ENCODE data around the gene NRXN3.

NRXN3 gene

DNA sequence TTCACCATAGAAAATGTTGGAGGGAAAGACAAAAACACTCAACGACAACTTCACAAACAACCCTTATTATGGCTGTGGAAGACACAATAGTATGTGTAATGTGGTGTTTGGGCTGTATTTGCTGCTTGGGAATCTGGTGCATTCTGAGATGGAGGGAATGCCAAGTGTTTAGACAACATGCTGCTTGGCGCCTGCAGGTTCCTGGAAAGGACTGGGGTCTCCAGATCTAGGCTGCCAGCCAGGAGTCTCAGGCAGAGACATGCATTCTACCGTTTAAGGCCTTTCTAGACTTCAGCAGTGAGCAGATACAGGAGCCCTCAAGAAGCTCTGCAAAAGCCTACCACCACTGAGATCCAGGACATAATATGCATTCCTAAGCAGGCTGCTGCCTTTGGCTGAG, 418.7 kb downstream of the NRXN3 start:
- TF ChIP-seq, protein P1, sequence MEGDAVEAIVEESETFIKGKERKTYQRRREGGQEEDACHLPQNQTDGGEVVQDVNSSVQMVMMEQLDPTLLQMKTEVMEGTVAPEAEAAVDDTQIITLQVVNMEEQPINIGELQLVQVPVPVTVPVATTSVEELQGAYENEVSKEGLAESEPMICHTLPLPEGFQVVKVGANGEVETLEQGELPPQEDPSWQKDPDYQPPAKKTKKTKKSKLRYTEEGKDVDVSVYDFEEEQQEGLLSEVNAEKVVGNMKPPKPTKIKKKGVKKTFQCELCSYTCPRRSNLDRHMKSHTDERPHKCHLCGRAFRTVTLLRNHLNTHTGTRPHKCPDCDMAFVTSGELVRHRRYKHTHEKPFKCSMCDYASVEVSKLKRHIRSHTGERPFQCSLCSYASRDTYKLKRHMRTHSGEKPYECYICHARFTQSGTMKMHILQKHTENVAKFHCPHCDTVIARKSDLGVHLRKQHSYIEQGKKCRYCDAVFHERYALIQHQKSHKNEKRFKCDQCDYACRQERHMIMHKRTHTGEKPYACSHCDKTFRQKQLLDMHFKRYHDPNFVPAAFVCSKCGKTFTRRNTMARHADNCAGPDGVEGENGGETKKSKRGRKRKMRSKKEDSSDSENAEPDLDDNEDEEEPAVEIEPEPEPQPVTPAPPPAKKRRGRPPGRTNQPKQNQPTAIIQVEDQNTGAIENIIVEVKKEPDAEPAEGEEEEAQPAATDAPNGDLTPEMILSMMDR (IDR thresholded peaks at IDR 0.05; ENCODE audit: low read depth, low read length), result no peak
- no peak for DNase-seq (ENCODE audit: extremely low read depth, low read depth)

DNA sequence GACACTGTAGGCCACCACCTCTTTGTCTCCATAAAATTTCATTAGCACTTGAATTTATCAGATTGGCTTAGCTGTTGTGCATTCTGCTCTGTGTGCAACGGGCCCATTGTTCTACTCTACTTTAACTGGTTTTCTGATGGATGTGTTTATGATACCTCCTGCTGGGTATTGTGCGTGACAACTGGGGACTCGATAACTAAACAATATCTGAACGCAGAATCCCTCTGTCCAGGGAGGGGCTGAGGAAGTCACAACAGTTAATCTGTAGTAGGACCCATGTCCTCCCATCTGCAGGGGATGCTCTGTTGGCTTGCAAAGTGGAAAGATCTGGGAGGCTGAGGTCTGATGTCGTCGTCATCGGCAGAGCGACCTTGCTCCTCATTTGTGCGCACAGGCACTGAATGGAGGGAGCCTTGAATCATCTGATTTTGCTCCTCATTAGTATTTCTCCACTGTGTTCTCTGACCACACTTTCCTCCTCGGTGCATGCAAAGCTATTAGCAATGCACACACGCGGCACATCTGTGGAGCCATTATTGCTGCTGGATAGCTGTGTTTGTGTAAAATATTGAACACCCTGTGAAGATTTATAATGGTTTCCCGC, 422.5 kb downstream of the NRXN3 start:
- DNase-seq (ENCODE audit: extremely low read depth, low read depth), result no peak
- TF ChIP-seq, protein P1 (IDR thresholded peaks at IDR 0.05; ENCODE audit: low read depth, low read length), result no peak

DNA sequence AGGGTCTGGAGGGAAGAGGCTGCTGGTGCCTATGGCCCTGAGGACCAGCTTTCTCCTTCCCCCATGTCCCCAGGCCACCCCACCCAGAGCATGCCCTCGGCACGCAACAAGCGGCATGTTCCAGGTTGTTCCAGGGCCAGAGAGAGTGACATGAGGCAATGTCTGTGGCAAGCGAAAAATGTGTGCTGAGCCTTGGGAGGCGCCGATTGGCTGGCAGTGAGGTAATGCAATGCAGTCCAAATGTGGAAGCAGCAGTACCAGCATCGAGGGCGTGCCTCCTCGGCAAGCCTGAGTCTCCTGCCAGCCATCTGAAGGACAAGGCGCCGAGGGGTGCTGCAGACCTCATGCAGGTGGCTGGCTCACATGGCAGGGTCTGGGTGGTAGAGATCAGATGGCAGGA, 423.8 kb downstream of the NRXN3 start:
- TF ChIP-seq, protein P1 (IDR thresholded peaks at IDR 0.05; ENCODE audit: low read depth, low read length), result no peak
- DNase-seq (ENCODE audit: extremely low read depth, low read depth), result no peak

DNA sequence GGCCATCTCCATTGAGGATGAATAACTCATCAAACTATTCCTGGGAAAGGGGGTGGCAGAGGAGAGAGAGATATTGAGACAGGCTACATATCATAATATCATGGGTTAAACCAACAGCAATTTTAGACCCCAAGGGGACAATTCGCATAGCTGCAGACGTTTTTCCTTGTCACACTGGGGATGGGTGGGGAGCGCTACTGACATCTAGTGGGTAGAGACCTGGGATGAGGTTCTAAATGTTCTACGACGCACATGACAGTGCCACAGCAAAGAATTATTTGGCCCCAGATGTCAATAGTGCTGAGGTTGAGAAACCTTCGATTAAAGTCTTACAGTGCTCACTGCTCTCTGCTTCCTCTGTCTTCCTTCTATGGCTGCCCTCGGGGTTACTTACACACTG, 425.6 kb downstream of the NRXN3 start:
- TF ChIP-seq, protein P1 (IDR thresholded peaks at IDR 0.05; ENCODE audit: low read depth, low read length), result no peak; the same call in 1 of the 2 replicates

DNA sequence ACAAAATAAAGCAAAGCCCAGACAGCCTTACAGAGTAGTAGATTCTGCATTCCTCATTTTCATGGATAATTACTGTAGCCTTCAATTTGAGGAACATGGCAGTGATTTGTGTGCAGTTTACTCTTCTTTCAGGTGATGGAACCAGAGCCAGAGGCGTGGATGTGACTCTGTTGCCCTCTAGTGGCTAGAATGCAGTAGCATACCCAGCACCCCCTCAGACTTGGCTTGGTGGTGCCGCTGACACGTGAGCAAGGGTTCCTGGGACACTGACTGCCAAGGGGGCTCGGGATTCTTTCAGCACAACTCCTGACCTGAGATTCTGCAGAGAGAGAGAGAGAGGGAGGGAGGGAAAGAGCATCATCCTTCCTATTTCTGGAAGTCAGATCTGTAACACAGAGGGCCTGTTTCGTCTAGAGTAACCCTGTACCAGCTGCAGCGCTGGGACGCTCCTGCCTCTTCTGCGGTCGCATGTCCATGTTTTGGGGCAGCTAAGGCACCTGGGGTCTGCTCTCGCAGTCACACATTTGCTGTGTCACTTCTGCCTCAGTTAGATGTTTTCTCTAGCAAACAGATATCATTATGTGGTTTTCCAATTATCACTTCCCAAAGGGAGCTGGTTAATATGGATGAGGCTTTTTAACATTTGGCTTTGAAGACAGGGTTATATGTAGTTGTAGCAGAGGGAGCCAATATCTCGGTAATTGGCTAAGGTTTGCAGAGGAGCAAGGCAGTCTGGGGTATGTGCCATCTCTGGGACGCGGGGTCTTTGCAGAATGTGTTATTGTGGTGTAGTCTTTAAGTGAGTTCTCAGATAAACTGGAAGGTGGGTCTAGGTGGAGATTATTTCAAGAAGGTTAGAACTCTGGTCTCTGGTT, 428.1 kb downstream of the NRXN3 start:
- DNase-seq (ENCODE audit: extremely low read depth, low read depth), result no peak
- TF ChIP-seq, protein P1 (IDR thresholded peaks at IDR 0.05; ENCODE audit: low read depth, low read length), result peak; percentile 87

More for the DNA sequence above, 425.6 kb downstream of the NRXN3 start:
- no peak for DNase-seq (ENCODE audit: extremely low read depth, low read depth)

DNA sequence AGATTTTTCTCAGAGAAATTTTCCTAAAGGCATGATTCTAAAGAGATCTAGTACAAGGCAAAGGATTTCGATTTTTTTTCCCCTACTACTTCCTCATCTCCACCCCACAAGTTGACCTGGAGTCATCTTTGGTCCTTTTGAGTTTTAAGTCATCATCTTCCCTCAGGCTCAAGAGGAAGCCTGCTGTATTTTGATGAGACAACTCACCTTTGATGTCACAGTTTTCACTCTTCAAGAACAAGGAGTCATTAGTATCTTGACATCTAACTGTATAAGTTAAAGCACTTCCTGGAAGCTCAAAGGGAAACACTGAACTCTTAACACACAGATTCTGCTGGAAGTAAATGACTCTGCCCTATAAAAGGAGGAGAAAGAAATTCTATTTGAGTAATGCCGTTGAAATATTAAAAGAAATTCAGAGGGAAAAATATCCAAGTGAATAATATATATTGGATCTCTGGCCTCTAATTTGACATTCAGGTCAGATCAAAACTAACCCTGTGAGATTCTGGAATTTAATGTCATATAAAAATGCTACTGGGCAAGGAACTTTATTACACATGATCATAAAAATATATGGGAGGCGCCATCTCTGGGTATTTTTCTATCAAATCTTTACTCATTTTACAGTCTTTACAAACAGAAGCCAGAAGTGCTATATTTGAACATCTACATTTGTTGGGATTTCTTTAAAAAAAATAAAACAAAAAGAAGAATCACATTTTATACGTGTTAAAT, 435.0 kb downstream of the NRXN3 start:
- TF ChIP-seq, protein P1 (IDR thresholded peaks at IDR 0.05; ENCODE audit: low read depth, low read length), result no peak
- DNase-seq (ENCODE audit: extremely low read depth, low read depth), result no peak
